ENCODE data around the gene GNAO1. TPM values are rescaled to one million over a fixed set of nuclear protein-coding genes. Genes with fewer than 3 reads are reported as not detected.

Gene GNAO1
- polyA plus RNA-seq, 1 of the 3 experiments (the other 2 are of a cell fraction): 0.30 TPM

GRCh38 chr16:56259425-56259779 is 68.1 kb downstream of the GNAO1 start:
- Histone ChIP-seq H3K79me2 (ENCODE audit: insufficient read depth) (no peaks in the 10 kb centered on the region), H3K9me2 (no peaks in the 10 kb centered on the region), H3F3A (replicated peaks; ENCODE audit: insufficient read depth) (no peaks in the 10 kb centered on the region), H3K36me3 (replicated peaks in 1 of 2; ENCODE audit: control insufficient read depth in 1 of 2, insufficient read depth in 2 of 2, low read length in 1 of 2) (no peaks in the 10 kb centered on the region), H2AFZ (ENCODE audit: low read depth) (no peak overlapping the region), H3K4me2 (no peak overlapping the region), H3K27ac (ENCODE audit: low read depth in 2 of 2, low read length in 1 of 2) (peak overlapping the region in 1 of 2 experiments; percentile 99; a peak in 1 of 4 replicates), H3K9ac (no peak overlapping the region), H3K9me3 (no peaks in the 10 kb centered on the region), H3K4me3 (ENCODE audit: low read depth in 2 of 2, low read length in 1 of 2) (no peak overlapping the region), H3K27me3 (ENCODE audit: insufficient read depth) (0 out of 2 replicates have a peak, but pooled peaks cover 11% of the 10 kb centered on the region), H3K4me1 (ENCODE audit: control insufficient read depth in 1 of 2, insufficient read depth in 2 of 2, low read depth in 1 of 2, low read length in 1 of 2) (peaks cover 0 to 85% of the 10 kb centered on the region in 2 experiments; a peak in 2 of 4 replicates), H4K20me1 (ENCODE audit: insufficient read depth) (no peaks in the 10 kb centered on the region)
- ChIA-PET POLR2A (interaction anchor here (0.7 kb wide), 1 partner anchor 333 kb away, joined by 3 read pairs; no protein-coding TSS in a partner anchor), CTCF (interaction anchor here (1.1 to 2.4 kb wide), 3 partner anchors 9 to 59 kb away, joined by 3 to 7 read pairs (median 4); no protein-coding TSS in a partner anchor)
- no peak for DNase-seq
- TF ChIP-seq RXRA (IDR thresholded peaks at IDR 0.05; ENCODE audit: borderline replicate concordance, low read depth) (no peak), EP300 (IDR thresholded peaks at IDR 0.05; ENCODE audit: borderline replicate concordance in 1 of 2, low read depth in 1 of 2, low read length in 1 of 2) (no peak), GABPA (IDR thresholded peaks at IDR 0.05; ENCODE audit: low read depth) (no peak), EZH2phosphoT487 (IDR thresholded peaks at IDR 0.05; ENCODE audit: borderline replicate concordance, low read depth) (no peak), NRF1 (IDR thresholded peaks at IDR 0.05; ENCODE audit: low read depth, low read length) (no peak), ELF1 (IDR thresholded peaks at IDR 0.05) (no peak), POLR2AphosphoS5 (IDR thresholded peaks at IDR 0.05; ENCODE audit: low read depth, low read length) (no peak), JUND (IDR thresholded peaks at IDR 0.05) (no peak), YY1 (IDR thresholded peaks at IDR 0.05; ENCODE audit: low read depth) (no peak), FOSL2 (IDR thresholded peaks at IDR 0.05; ENCODE audit: borderline replicate concordance, low read depth) (no peak), MXI1 (IDR thresholded peaks at IDR 0.05; ENCODE audit: low read depth, low read length) (no peak), REST (IDR thresholded peaks at IDR 0.05; ENCODE audit: low read depth, low read length) (no peak), CHD2 (IDR thresholded peaks at IDR 0.05; ENCODE audit: low read length, partially characterized antibody) (no peak), SMC3 (IDR thresholded peaks at IDR 0.05; ENCODE audit: low read depth, low read length) (no peak), TAF1 (IDR thresholded peaks at IDR 0.05; ENCODE audit: borderline replicate concordance, low read depth, low read length) (no peak)
- TF ChIP-seq, protein P1, sequence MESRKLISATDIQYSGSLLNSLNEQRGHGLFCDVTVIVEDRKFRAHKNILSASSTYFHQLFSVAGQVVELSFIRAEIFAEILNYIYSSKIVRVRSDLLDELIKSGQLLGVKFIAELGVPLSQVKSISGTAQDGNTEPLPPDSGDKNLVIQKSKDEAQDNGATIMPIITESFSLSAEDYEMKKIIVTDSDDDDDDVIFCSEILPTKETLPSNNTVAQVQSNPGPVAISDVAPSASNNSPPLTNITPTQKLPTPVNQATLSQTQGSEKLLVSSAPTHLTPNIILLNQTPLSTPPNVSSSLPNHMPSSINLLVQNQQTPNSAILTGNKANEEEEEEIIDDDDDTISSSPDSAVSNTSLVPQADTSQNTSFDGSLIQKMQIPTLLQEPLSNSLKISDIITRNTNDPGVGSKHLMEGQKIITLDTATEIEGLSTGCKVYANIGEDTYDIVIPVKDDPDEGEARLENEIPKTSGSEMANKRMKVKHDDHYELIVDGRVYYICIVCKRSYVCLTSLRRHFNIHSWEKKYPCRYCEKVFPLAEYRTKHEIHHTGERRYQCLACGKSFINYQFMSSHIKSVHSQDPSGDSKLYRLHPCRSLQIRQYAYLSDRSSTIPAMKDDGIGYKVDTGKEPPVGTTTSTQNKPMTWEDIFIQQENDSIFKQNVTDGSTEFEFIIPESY (IDR thresholded peaks at IDR 0.05; ENCODE audit: borderline replicate concordance, low read depth): no peak
- TF ChIP-seq, protein P2, sequence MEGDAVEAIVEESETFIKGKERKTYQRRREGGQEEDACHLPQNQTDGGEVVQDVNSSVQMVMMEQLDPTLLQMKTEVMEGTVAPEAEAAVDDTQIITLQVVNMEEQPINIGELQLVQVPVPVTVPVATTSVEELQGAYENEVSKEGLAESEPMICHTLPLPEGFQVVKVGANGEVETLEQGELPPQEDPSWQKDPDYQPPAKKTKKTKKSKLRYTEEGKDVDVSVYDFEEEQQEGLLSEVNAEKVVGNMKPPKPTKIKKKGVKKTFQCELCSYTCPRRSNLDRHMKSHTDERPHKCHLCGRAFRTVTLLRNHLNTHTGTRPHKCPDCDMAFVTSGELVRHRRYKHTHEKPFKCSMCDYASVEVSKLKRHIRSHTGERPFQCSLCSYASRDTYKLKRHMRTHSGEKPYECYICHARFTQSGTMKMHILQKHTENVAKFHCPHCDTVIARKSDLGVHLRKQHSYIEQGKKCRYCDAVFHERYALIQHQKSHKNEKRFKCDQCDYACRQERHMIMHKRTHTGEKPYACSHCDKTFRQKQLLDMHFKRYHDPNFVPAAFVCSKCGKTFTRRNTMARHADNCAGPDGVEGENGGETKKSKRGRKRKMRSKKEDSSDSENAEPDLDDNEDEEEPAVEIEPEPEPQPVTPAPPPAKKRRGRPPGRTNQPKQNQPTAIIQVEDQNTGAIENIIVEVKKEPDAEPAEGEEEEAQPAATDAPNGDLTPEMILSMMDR (IDR thresholded peaks at IDR 0.05): no peak
- TF ChIP-seq, protein P3, sequence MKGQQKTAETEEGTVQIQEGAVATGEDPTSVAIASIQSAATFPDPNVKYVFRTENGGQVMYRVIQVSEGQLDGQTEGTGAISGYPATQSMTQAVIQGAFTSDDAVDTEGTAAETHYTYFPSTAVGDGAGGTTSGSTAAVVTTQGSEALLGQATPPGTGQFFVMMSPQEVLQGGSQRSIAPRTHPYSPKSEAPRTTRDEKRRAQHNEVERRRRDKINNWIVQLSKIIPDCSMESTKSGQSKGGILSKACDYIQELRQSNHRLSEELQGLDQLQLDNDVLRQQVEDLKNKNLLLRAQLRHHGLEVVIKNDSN (IDR thresholded peaks at IDR 0.05; ENCODE audit: borderline replicate concordance, low read depth): no peak
- TF ChIP-seq, protein P4, sequence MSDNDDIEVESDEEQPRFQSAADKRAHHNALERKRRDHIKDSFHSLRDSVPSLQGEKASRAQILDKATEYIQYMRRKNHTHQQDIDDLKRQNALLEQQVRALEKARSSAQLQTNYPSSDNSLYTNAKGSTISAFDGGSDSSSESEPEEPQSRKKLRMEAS (IDR thresholded peaks at IDR 0.05; ENCODE audit: low read depth): no peak
- 27% methylated on average over 4 of the region's 4 CpGs for WGBS (ENCODE audit: low lambda C conversion rate)
